DND-41 (cell line): Measurements from ENCODE around the gene VASP.

Experiments used
- CTCF ChIP-seq: IDR thresholded peaks from 2 replicates; pipeline ENCODE4 v1.5.1; 2012; ENCODE audit warnings: borderline replicate concordance, low read length, moderate library complexity, mild to moderate bottlenecking; ENCODE audit not compliant: poor library complexity, severe bottlenecking; ENCODE audit errors: extremely low read depth
- EZH2 ChIP-seq: IDR thresholded peaks from 3 replicates; pipeline ENCODE4 v1.6.1; 2012; ENCODE audit warnings: borderline replicate concordance, low read depth, mild to moderate bottlenecking, moderate library complexity, low read length, inconsistent platforms; ENCODE audit not compliant: severe bottlenecking

DNA sequence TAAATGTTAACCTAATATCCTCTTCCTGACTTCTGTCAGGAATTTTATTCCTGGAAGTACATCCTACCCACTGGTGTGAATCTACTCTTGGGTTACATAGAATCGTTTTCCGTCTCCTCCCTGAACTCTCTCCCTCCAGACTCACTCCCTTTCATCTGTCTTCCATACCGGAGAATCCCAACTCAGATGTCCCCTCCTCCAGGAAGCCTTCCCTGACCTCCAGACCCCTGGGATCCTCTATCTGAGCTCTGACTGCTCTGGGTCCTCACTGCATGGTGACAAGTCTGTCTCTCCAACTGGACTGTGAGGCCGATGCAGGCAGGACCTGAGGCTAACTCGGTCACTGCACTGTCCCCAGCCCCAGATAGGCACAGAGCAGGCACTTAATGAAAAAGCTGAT lies 52.8 kb downstream of the VASP start:
- TF ChIP-seq CTCF (no peak), EZH2 (no peak)
